HepG2 (cell line): ENCODE results near the gene GPR25. TPM values are rescaled to one million over a fixed set of nuclear protein-coding genes. Genes with fewer than 3 reads are reported as not detected.
A peak's percentile ranks its signal among the peaks of the same experiment; 100 is the strongest.

ENCODE experiments used
- CEBPG ChIP-seq: IDR thresholded peaks from 2 replicates; pipeline ENCODE4 v1.6.1; 2016
- CREBL2 ChIP-seq: sonication (generic); formaldehyde crosslinking; IDR thresholded peaks from 2 replicates; pipeline ENCODE4 v1.8.1; 2023; ENCODE audit warnings: missing genetic modification reagents, mild to moderate bottlenecking, borderline replicate concordance
- ELF1 ChIP-seq: sonication (generic); formaldehyde crosslinking; IDR thresholded peaks from 2 replicates; pipeline ENCODE4 v1.4.0; 2020; ENCODE audit warnings: missing genetic modification reagents
- GABPA ChIP-seq, 2 experiments: IDR thresholded peaks; 2 replicates each; pipeline ENCODE4 v1.6.1; 2011 to 2016; ENCODE audit warnings: low read depth in 2 of 2, low read length in 1 of 2, missing biosample characterization in 1 of 2, missing genetic modification characterization in 1 of 2
- GRHL1 ChIP-seq: sonication (generic); formaldehyde crosslinking; conservative IDR thresholded peaks from 2 replicates; pipeline ENCODE4 v1.8.0; 2022; ENCODE audit warnings: missing genetic modification reagents
- GZF1 ChIP-seq: sonication (generic); formaldehyde crosslinking; IDR thresholded peaks from 2 replicates; pipeline ENCODE4 v1.5.1; 2020; ENCODE audit warnings: mild to moderate bottlenecking, missing genetic modification reagents
- HHEX ChIP-seq: IDR thresholded peaks from 2 replicates; pipeline ENCODE4 v1.6.1; 2016; ENCODE audit warnings: control low read depth
- HIVEP1 ChIP-seq: sonication (generic); formaldehyde crosslinking; IDR thresholded peaks from 2 replicates; pipeline ENCODE4 v1.4.0; 2020; ENCODE audit warnings: mild to moderate bottlenecking, missing genetic modification reagents
- MBD4 ChIP-seq: IDR thresholded peaks from 2 replicates; pipeline ENCODE4 v1.6.1; 2012; ENCODE audit warnings: low read length, inconsistent platforms, borderline replicate concordance
- NCOA5 ChIP-seq: sonication (generic); formaldehyde crosslinking; IDR thresholded peaks from 2 replicates; pipeline ENCODE4 v1.4.0; 2020; ENCODE audit warnings: missing genetic modification reagents
- NFIB ChIP-seq: sonication (generic); formaldehyde crosslinking; IDR thresholded peaks from 2 replicates; pipeline ENCODE4 v1.9.0; 2021; ENCODE audit warnings: missing genetic modification reagents, mild to moderate bottlenecking, borderline replicate concordance
- SAFB2 ChIP-seq: sonication (generic); formaldehyde crosslinking; IDR thresholded peaks from 2 replicates; pipeline ENCODE4 v1.5.1; 2020; ENCODE audit warnings: missing genetic modification reagents, low read depth, mild to moderate bottlenecking, borderline replicate concordance
- SAP130 ChIP-seq: IDR thresholded peaks from 2 replicates; pipeline ENCODE4 v1.6.1; 2016; ENCODE audit warnings: low read depth
- TGIF2 ChIP-seq: IDR thresholded peaks from 2 replicates; pipeline ENCODE4 v1.6.1; 2016; ENCODE audit warnings: control low read depth, missing compliant biosample characterization
- ZBED4 ChIP-seq: sonication (generic); formaldehyde crosslinking; IDR thresholded peaks from 2 replicates; pipeline ENCODE4 v1.4.0; 2020; ENCODE audit warnings: missing genetic modification reagents, borderline replicate concordance
- ZIK1 ChIP-seq: sonication (generic); formaldehyde crosslinking; IDR thresholded peaks from 2 replicates; pipeline ENCODE4 v1.5.0; 2020; ENCODE audit warnings: mild to moderate bottlenecking, low read depth, missing genetic modification reagents, borderline replicate concordance
- ZNF350 ChIP-seq: sonication (generic); formaldehyde crosslinking; IDR thresholded peaks from 2 replicates; pipeline ENCODE4 v1.4.0; 2020; ENCODE audit warnings: mild to moderate bottlenecking, low read depth, missing genetic modification reagents, borderline replicate concordance
- ZNF737 ChIP-seq: sonication (generic); formaldehyde crosslinking; IDR thresholded peaks from 2 replicates; pipeline ENCODE4 v1.5.0; 2020; ENCODE audit warnings: missing genetic modification reagents, mild to moderate bottlenecking, borderline replicate concordance
- polyA plus RNA-seq, 8 experiments: library from polyadenylated mRNA; depleted of rRNA in 3 of 8; stranded (reverse) in 7 of 8; unstranded in 1 of 8; fragments of >200 nt; fragmentation: Illumina TruSeq in 4 of 8; extraction: Trizol in 4 of 8; gene quantifications; 2 replicates each; pipeline versions ENCODE4 v1.2.1 to v1.2.3, GENCODE V29; 2011 to 2016; ENCODE audit warnings: low read depth in 4 of 8, missing spikeins in 1 of 8, mixed read lengths in 1 of 8; ENCODE audit not compliant: insufficient read depth in 1 of 8
- total RNA-seq, 5 experiments: library from RNA; depleted of rRNA; stranded (reverse); fragments of >200 nt; fragmentation: Illumina TruSeq; extraction: Trizol; gene quantifications; 2 replicates each; pipeline ENCODE4 v1.2.3, GENCODE V29; 2016; ENCODE audit warnings: low read depth in 1 of 5
- TF ChIP-seq, protein P1 (sequence below): sonication (generic); formaldehyde crosslinking; IDR thresholded peaks from 2 replicates; pipeline ENCODE4 v1.5.0; 2020; ENCODE audit warnings: mild to moderate bottlenecking, missing genetic modification reagents
- TF ChIP-seq, protein P2 (sequence below): sonication (generic); formaldehyde crosslinking; IDR thresholded peaks from 2 replicates; pipeline ENCODE4 v1.5.1; 2020; ENCODE audit warnings: missing genetic modification reagents, mild to moderate bottlenecking, borderline replicate concordance

GPR25 gene
- total and polyA plus RNA-seq, 2 of the 13 experiments (the other 11 are each of a cell fraction or from before 2014, with no cell fraction given), result not detected

DNA sequence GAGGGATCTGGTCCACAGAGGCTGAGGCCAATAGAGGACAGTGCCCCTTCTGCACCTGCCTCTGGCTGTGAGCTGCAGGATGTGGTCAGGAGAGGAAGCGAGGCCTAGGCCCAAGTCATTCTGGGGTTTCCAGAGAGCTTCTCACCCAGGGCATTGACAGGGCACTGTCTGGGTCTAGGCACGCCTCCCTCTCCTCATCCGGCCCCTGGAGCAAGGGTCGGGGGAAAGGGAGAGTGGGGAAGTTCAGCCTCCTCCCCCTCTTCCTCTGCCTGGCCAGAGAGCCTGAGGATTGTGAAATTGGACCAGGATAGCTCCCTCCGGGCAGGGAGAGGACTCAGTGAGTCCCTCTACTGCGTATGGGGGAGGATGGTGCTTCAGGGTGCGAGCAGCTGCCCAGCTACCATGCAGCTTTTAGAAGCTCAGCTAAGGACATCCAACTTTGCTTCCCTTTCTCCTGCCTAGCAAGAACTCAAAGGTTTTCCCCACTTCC is 15.6 kb downstream of the GPR25 start (continued):
- TF ChIP-seq, protein P1, sequence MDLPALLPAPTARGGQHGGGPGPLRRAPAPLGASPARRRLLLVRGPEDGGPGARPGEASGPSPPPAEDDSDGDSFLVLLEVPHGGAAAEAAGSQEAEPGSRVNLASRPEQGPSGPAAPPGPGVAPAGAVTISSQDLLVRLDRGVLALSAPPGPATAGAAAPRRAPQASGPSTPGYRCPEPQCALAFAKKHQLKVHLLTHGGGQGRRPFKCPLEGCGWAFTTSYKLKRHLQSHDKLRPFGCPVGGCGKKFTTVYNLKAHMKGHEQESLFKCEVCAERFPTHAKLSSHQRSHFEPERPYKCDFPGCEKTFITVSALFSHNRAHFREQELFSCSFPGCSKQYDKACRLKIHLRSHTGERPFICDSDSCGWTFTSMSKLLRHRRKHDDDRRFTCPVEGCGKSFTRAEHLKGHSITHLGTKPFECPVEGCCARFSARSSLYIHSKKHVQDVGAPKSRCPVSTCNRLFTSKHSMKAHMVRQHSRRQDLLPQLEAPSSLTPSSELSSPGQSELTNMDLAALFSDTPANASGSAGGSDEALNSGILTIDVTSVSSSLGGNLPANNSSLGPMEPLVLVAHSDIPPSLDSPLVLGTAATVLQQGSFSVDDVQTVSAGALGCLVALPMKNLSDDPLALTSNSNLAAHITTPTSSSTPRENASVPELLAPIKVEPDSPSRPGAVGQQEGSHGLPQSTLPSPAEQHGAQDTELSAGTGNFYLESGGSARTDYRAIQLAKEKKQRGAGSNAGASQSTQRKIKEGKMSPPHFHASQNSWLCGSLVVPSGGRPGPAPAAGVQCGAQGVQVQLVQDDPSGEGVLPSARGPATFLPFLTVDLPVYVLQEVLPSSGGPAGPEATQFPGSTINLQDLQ (CRISPR knock-in tag), result 0 out of 2 replicates have a peak, but pooled peaks have one; percentile 15
- TF ChIP-seq SAFB2 (no peak), TGIF2 (CRISPR knock-in tag) (no peak), CREBL2 (CRISPR knock-in tag) (no peak), GABPA (IDR thresholded peaks at IDR 0.05; ENCODE audit: low read depth, low read length) (no peak), GABPA (CRISPR knock-in tag; IDR thresholded peaks at IDR 0.05; ENCODE audit: low read depth) (no peak), MBD4 (no peak), ELF1 (no peak), HIVEP1 (CRISPR knock-in tag) (no peak), ZBED4 (no peak), NCOA5 (no peak), ZNF350 (CRISPR knock-in tag) (0 out of 2 replicates have a peak, but pooled peaks have one; percentile 26), GZF1 (CRISPR knock-in tag) (no peak), ZNF737 (CRISPR knock-in tag) (no peak), HHEX (CRISPR knock-in tag) (no peak), ZIK1 (CRISPR knock-in tag) (no peak), GRHL1 (CRISPR knock-in tag) (no peak), SAP130 (CRISPR knock-in tag) (peak; percentile 22; the same call in 1 of the 2 replicates), CEBPG (CRISPR knock-in tag) (peak; percentile 86), NFIB (CRISPR knock-in tag) (no peak)
- TF ChIP-seq, protein P2, sequence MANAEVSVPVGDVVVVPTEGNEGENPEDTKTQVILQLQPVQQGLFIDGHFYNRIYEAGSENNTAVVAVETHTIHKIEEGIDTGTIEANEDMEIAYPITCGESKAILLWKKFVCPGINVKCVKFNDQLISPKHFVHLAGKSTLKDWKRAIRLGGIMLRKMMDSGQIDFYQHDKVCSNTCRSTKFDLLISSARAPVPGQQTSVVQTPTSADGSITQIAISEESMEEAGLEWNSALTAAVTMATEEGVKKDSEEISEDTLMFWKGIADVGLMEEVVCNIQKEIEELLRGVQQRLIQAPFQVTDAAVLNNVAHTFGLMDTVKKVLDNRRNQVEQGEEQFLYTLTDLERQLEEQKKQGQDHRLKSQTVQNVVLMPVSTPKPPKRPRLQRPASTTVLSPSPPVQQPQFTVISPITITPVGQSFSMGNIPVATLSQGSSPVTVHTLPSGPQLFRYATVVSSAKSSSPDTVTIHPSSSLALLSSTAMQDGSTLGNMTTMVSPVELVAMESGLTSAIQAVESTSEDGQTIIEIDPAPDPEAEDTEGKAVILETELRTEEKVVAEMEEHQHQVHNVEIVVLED, result no peak
